Omental fat pad (tissue), 4 donors: ENCODE data around the gene AGTR1. TPM values are rescaled to one million over a fixed set of nuclear protein-coding genes. Genes with fewer than 3 reads are reported as not detected.

Experiments used
- ATAC-seq: fragments of 150-250 bp; one replicate; pipeline ENCODE4 v1.9.1; 2016; ENCODE audit warnings: mild to moderate bottlenecking, moderate library complexity; ENCODE audit not compliant: low FRiP score
- DNase-seq: peaks from one replicate; pipeline ENCODE4 v3.0.0-alpha.2; 2019; ENCODE audit warnings: low spot score
- total RNA-seq, 4 donors: library from RNA; depleted of rRNA; stranded (reverse); fragments of >200 nt; gene quantifications; one replicate each; pipeline ENCODE4 v1.1.0, GENCODE V29; 2016
- TF ChIP-seq, protein P1 (sequence below), 3 donors: fragments of 450-650 bp; IDR thresholded peaks; one replicate each; pipeline ENCODE4 v1.5.1; 2016 to 2017; ENCODE audit warnings: antibody characterized with exemption in 3 of 3, mild to moderate bottlenecking in 3 of 3, moderate library complexity in 2 of 3

Gene AGTR1
- total RNA-seq, 4 donors from 2014 or later = 10.3 to 163 (median 47.1) TPM

- ATAC-seq (no peak), DNase-seq (no peak)
- TF ChIP-seq, protein P1, sequence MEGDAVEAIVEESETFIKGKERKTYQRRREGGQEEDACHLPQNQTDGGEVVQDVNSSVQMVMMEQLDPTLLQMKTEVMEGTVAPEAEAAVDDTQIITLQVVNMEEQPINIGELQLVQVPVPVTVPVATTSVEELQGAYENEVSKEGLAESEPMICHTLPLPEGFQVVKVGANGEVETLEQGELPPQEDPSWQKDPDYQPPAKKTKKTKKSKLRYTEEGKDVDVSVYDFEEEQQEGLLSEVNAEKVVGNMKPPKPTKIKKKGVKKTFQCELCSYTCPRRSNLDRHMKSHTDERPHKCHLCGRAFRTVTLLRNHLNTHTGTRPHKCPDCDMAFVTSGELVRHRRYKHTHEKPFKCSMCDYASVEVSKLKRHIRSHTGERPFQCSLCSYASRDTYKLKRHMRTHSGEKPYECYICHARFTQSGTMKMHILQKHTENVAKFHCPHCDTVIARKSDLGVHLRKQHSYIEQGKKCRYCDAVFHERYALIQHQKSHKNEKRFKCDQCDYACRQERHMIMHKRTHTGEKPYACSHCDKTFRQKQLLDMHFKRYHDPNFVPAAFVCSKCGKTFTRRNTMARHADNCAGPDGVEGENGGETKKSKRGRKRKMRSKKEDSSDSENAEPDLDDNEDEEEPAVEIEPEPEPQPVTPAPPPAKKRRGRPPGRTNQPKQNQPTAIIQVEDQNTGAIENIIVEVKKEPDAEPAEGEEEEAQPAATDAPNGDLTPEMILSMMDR (IDR thresholded peaks at IDR 0.05) = no peak
Measured at GRCh38 chr3:148717885-148718561, 20.3 kb downstream of the AGTR1 start.

- TF ChIP-seq, protein P1 (IDR thresholded peaks at IDR 0.05) = no peak
- no peak for ATAC-seq
- no peak for DNase-seq
Measured at GRCh38 chr3:148718982-148719862, 21.5 kb downstream of the AGTR1 start.

DNA sequence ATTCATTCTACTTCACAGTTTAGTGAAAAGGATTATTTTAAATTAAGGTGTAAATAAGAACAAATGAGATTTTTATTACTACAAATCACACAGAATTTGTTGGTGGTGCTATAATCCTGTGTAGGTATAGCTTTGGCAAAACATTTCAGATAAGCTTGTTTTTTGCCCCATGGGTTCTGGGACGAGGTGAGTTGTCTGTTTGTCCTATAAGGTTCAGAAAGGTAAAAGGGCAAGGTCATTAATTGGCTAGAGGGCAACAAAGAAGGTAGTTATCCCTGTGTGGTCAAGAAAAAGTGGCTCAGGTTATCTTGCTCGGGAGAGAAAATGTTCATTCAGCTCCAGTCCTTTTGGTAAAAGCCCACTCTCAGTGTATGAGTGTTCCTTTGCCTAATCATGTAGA, 23.2 kb downstream of the AGTR1 start:
- no peak for DNase-seq
- ATAC-seq = no peak
- TF ChIP-seq, protein P1 (IDR thresholded peaks at IDR 0.05) = no peak

- no peak for DNase-seq
- no peak for ATAC-seq
- TF ChIP-seq, protein P1 (IDR thresholded peaks at IDR 0.05) = no peak
Measured at GRCh38 chr3:148723631-148724030, 25.9 kb downstream of the AGTR1 start.

GRCh38 chr3:148727231-148727630, 29.5 kb downstream of the AGTR1 start:
- TF ChIP-seq, protein P1 (IDR thresholded peaks at IDR 0.05) = no peak
- ATAC-seq (no peak), DNase-seq (no peak)

DNA sequence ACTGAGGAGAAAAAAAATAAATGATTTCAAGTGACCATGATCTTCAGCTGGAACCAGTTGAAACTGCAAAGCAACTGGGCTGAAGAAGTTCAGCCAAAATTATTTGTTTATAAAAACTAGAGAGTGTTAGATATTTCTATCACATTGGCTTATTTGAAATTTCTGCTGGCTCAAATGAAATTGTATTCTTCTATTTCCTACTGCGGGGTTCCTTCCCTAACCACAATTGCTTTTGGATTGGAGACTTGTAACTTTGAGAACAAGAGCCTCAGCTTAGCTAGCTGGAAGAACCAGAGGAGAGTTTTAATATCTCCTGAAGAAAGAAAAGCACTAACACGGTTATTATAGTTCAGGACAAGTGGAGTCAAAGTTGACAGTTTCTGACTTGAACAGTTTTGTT, 31.1 kb downstream of the AGTR1 start:
- DNase-seq (no peak), ATAC-seq (no peak)
- TF ChIP-seq, protein P1 (IDR thresholded peaks at IDR 0.05) = no peak
